Skeletal muscle satellite cell (primary cell): ENCODE results near the gene NAALADL1.

ENCODE experiments used
- H3K27me3 ChIP-seq: 2 replicates; pipeline ENCODE4 v1.7.0; 2013; ENCODE audit warnings: low read length; ENCODE audit not compliant: control insufficient read depth, insufficient read depth
- H3K36me3 ChIP-seq: 2 replicates; pipeline ENCODE4 v1.7.0; 2013; ENCODE audit warnings: mild to moderate bottlenecking, control low read depth, low read length; ENCODE audit not compliant: insufficient read depth
- H3K4me1 ChIP-seq: 2 replicates; pipeline ENCODE4 v1.7.0; 2013; ENCODE audit warnings: low read length; ENCODE audit not compliant: control insufficient read depth, insufficient read depth
- H3K4me2 ChIP-seq: 2 replicates; pipeline ENCODE4 v1.7.0; 2013; ENCODE audit warnings: mild to moderate bottlenecking, low read length
- H3K4me3 ChIP-seq: 2 replicates; pipeline ENCODE4 v1.7.0; 2013; ENCODE audit warnings: low read length
- H3K9ac ChIP-seq: 2 replicates; pipeline ENCODE4 v1.7.0; 2013; ENCODE audit warnings: mild to moderate bottlenecking, low read depth, low read length, moderate library complexity
- H3K9me3 ChIP-seq: replicated peaks from 2 replicates; pipeline ENCODE4 v1.7.0; 2013; ENCODE audit warnings: mild to moderate bottlenecking, control low read depth, low read length

The NAALADL1 gene

DNA sequence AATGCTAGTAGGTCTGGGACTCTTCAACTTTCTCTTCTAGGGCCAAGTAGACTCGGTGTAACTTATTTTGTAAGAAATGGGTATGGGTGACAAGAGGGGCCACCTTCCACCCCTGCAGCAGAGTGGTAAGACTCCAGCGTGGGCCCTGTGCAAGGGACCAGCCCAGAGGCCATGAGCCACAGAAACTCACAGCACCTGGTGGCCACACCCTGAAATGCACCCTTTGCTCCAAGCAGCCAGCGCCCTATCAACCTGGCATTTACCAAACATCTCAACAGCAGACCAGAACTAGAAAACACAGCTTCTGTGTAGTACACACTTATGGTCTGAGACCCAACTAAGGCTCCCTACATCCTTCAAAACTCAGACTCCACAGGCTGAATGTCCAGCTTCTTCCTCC lies 19.8 kb upstream of the NAALADL1 start:
- H3K9ac ChIP-seq: no peak overlapping the region
- H3K9me3 ChIP-seq: no peaks in the 10 kb centered on the region
- H3K4me1 ChIP-seq: peaks cover 7% of the 10 kb centered on the region
- H3K27me3 ChIP-seq: no peaks in the 10 kb centered on the region
- no peak overlapping the region for H3K4me2 ChIP-seq
- no peak overlapping the region for H3K4me3 ChIP-seq
- H3K36me3 ChIP-seq: peaks cover 10% of the 10 kb centered on the region

DNA sequence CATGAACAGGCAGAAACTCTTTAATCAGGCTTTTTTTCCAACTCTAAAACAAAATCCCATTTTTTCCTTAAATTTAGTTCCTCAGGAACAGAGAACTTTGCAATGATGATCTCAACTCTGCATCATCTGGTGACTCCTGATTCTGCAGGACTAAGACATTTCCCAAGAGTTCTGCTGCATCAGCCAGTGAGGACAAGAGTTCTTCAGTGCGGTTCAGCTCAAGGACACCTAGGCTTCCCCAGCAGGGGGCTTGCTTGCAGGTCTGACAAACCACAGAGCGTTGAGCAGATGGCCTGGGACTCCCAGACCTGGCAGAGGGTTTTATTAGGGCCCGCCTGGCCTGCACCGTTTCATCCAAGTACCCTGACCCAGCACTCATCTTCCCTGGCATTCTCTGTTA lies 19.1 kb upstream of the NAALADL1 start:
- Histone ChIP-seq H3K4me1 (no peaks in the 10 kb centered on the region), H3K4me3 (no peak overlapping the region), H3K9ac (no peak overlapping the region), H3K9me3 (no peaks in the 10 kb centered on the region), H3K27me3 (no peaks in the 10 kb centered on the region), H3K36me3 (peaks cover 10% of the 10 kb centered on the region), H3K4me2 (no peak overlapping the region)

DNA sequence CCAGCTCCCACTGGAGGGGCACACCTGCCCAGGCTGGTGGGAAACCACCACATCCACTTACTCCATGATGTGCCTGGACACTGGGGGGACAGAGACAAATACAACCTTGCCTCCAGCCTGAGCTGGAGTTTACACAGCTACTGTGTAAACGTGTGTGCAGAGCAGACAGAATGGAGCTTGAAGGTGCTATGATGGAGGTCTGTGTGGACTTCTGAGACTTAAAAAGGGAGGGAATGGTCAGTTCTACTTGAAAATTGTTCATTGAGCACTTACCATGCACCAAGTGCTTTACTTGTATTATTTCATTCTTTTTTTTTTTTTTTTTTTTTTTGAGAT lies 14.2 kb upstream of the NAALADL1 start:
- Histone ChIP-seq H3K4me3 (no peak overlapping the region), H3K9me3 (no peaks in the 10 kb centered on the region)

DNA sequence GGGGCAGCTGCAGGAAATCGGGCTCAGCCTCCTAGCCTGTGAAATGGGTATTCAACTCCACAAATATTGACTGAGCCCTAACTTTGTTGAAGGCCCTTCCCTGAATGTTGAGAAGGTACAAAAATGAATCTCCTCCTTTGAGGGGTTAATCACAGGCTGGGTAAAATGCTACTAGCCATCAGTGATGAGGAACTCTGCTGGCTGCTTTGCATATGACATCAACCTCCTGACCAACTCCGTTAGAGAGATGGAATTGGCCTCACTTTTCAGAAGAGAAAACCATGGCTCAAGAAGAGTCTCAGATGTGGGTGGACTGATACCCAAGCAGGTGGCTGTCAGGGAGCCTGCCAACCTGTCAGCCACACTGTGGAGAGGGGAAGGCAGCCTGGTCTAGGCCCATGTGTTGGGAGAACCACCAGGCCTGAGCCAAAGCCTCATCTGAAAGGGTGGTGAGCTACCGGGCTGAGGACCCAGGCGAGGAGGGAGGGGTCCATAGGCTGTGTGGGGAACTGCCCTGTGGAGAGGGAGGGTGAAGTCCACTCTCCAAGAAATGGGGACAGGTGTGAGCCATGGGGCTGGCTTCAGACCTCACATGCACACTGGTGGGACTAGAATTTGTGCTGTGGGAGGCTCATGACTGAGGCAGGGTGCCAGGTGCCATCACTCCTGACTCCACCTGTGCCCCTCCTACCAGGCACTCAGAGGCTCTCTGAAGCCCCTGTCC lies 13.7 kb upstream of the NAALADL1 start:
- H3K9me3 ChIP-seq: no peaks in the 10 kb centered on the region
- H3K4me1 ChIP-seq: no peaks in the 10 kb centered on the region
- H3K4me2 ChIP-seq: no peak overlapping the region
- H3K27me3 ChIP-seq: no peaks in the 10 kb centered on the region
- no peak overlapping the region for H3K4me3 ChIP-seq
- H3K36me3 ChIP-seq: no peaks in the 10 kb centered on the region
- H3K9ac ChIP-seq: no peak overlapping the region

More for the DNA sequence above, 14.2 kb upstream of the NAALADL1 start:
- H3K9ac ChIP-seq: no peak overlapping the region
- H3K27me3 ChIP-seq: no peaks in the 10 kb centered on the region
- H3K4me2 ChIP-seq: no peak overlapping the region
- no peaks in the 10 kb centered on the region for H3K36me3 ChIP-seq
- H3K4me1 ChIP-seq: no peaks in the 10 kb centered on the region

DNA sequence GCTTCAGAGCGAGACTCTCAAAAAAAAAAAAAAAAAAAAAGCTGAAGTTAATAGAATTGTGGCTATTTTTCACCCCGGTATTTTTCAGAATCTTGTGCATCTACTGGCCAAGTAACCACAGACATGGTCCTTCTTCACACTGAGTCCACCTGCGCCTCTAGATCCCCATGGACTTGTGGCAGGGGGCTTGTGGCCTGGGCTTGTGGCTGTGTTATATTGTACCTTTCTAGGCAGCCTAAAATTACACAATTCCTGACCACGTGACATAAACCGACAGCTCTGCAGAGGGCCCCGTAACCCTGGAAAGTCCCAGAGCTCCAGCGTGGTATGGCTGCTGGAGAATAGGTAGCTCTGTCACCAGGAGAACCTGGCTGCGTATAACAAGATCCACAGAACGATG lies 10.9 kb upstream of the NAALADL1 start:
- Histone ChIP-seq H3K9ac (no peak overlapping the region), H3K4me3 (no peak overlapping the region), H3K36me3 (no peaks in the 10 kb centered on the region), H3K9me3 (no peaks in the 10 kb centered on the region), H3K4me2 (no peak overlapping the region), H3K4me1 (no peaks in the 10 kb centered on the region), H3K27me3 (no peaks in the 10 kb centered on the region)

DNA sequence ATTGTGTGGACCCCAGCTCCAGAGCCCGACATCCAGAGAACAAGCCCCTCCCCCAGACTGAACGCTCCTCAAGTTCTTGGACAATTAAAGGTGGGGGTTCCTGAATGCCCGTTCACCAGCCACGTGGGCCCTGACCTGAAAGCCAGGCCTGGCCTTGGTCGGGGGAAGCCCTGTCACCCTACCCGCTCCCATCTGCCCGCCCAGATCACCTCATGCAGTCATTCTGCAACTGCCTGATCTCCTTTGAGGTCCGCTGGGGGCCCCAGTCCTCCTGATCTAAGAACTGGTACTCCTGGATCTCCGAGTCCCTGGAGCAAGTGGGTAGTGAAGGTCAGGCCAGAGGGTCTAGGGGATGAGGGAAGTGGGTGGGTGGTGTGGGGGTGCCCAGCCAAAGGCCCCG lies 9.1 kb upstream of the NAALADL1 start:
- Histone ChIP-seq H3K9me3 (no peaks in the 10 kb centered on the region), H3K9ac (no peak overlapping the region), H3K36me3 (no peaks in the 10 kb centered on the region), H3K27me3 (no peaks in the 10 kb centered on the region), H3K4me2 (no peak overlapping the region), H3K4me3 (no peak overlapping the region), H3K4me1 (no peaks in the 10 kb centered on the region)

DNA sequence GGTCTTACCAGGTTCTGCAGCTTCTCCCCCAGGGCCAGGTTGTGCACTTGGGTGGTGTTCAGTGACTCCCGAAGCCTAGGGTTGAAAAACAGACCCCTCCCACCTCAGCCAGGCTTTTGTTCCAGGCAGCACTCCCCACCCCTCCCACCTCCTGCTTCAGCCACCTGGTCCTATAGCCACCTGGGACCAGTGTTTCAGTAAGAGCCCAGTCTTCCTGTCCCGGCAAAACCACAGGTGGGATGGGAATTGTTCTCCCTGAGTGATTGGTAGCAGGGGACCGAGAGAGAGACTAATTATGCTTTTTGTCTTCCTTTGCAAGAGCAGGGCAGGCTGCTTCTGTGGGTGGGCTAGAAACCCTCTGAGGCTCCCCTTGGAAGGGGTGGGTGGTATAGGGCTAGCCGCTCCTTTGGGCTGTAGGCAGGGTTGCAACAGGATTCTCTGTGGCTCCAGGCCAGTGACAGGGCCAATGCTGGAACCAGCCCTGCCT lies 8.5 kb upstream of the NAALADL1 start:
- no peaks in the 10 kb centered on the region for H3K9me3 ChIP-seq
- no peak overlapping the region for H3K9ac ChIP-seq
- no peak overlapping the region for H3K4me2 ChIP-seq
- no peak overlapping the region for H3K4me3 ChIP-seq
- no peaks in the 10 kb centered on the region for H3K4me1 ChIP-seq
- no peaks in the 10 kb centered on the region for H3K27me3 ChIP-seq
- no peaks in the 10 kb centered on the region for H3K36me3 ChIP-seq

DNA sequence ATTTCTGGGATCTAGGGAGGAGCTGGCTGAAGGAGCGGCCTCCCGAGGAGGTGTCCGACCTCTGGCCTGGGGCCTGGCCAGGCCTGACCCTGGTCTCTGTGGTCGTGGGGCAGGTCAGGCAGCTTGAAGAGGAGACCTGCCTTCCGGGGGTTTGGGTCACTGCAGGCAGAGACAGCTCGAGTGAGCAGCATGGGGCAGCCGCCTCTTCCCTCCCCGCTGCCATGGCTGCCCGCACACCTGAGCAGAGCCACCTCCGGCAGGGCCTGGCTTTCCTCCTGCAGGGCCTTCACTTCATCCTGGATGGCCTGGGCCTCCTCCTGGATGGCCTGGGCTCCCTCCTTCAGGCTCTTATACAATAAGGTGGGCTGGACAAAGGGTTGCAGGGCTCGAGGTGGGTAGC lies 8.0 kb upstream of the NAALADL1 start:
- no peak overlapping the region for H3K9ac ChIP-seq
- H3K27me3 ChIP-seq: no peaks in the 10 kb centered on the region
- H3K4me1 ChIP-seq: no peaks in the 10 kb centered on the region
- no peaks in the 10 kb centered on the region for H3K9me3 ChIP-seq
- no peaks in the 10 kb centered on the region for H3K36me3 ChIP-seq
- no peak overlapping the region for H3K4me3 ChIP-seq
- no peak overlapping the region for H3K4me2 ChIP-seq

DNA sequence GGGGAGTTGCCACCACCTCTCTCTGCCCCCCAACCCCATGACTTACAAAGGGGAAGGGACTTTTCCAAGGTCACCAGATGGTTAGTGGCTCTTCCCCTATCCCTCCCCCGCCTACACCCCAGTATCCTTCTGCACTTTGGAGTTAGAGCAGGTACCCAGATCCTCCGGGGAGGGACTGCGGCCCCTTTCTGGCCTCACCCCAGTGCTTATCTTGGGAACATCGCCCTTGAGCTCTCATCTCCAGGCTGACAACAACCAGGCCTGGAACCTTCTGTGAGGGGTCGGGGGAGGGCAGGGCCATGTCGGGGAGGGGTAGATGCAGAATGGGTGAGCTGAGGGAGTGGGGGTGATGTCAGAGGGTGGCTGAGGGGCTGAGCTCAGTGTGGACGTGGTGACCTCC lies 7.5 kb upstream of the NAALADL1 start:
- Histone ChIP-seq H3K9ac (no peak overlapping the region), H3K27me3 (no peaks in the 10 kb centered on the region), H3K4me1 (no peaks in the 10 kb centered on the region), H3K9me3 (no peaks in the 10 kb centered on the region), H3K4me2 (no peak overlapping the region), H3K4me3 (no peak overlapping the region), H3K36me3 (no peaks in the 10 kb centered on the region)

DNA sequence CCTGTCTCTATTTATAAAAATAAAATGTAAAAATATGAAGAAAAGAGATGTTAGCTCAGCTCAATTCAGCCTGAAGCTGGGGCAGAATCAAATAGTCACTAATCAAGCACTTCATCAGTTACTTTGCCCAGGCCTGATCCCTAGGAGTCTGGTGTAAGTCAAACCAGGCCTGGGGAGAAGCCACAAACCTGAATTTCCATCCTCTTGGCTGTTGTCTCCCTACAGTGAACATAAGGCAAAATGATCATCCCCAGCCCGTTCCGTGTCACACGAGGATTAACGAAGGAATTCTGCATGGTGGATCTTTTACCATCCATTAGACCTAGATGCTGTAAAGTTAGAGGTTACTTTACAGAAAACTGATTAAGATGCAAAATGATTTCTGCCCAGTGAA lies 6.5 kb upstream of the NAALADL1 start:
- Histone ChIP-seq H3K4me3 (no peak overlapping the region), H3K9me3 (no peaks in the 10 kb centered on the region), H3K36me3 (no peaks in the 10 kb centered on the region), H3K4me2 (no peak overlapping the region), H3K9ac (no peak overlapping the region), H3K27me3 (no peaks in the 10 kb centered on the region), H3K4me1 (no peaks in the 10 kb centered on the region)

DNA sequence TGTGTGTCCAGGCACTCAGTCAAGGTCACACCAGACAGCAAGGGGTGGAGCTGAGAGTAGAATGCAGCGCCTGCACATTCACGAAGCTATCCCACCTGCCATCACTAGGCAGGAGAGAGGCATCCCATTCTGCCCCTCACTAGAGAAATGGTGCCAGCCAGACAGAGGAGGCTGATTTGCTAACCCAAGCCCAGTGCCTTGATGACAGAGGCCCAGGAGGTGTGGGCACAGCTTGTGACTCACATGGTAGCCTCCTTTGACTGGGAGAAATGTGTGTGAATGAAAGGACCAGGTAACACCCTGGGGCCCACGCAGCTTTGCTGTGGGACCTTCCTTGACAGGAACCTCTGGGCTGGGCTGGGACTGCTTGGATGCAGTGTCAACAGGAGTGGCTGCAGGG lies 5.2 kb upstream of the NAALADL1 start:
- Histone ChIP-seq H3K9me3 (no peaks in the 10 kb centered on the region), H3K27me3 (peaks cover 3% of the 10 kb centered on the region), H3K9ac (no peak overlapping the region), H3K4me2 (no peak overlapping the region), H3K36me3 (no peaks in the 10 kb centered on the region), H3K4me1 (no peaks in the 10 kb centered on the region), H3K4me3 (no peak overlapping the region)

DNA sequence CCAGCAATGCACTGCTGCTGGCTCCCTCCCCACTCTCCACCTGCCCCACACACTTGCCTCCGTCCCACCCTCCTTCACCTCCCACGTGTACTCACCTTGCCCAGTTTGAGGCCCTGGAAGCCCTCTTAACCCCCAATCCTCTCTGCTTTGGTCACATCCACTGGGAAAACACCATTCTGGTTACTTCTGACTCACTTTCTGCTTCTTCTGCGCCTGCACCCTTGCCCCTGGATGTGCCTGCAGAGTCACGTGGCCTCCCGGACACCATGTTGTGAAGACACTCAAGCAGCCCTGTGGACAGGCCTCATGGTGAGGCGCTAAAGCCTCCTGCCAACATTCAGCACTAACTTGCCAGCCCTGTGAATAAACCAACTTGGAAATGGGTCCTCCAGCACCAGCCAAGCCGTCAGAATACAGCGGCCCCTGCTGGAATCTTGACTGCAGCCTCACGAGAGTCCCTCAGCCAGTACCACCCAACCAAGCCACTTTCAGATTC lies 2.6 kb upstream of the NAALADL1 start:
- Histone ChIP-seq H3K4me3 (no peak overlapping the region), H3K4me1 (no peaks in the 10 kb centered on the region), H3K9me3 (no peaks in the 10 kb centered on the region), H3K27me3 (peaks cover 4% of the 10 kb centered on the region), H3K36me3 (no peaks in the 10 kb centered on the region), H3K4me2 (no peak overlapping the region), H3K9ac (no peak overlapping the region)
